Loucy (cell line): ENCODE data around the gene DISP1.

ENCODE experiments used
- CTCF ChIP-seq: fragments of 200-600 bp; sonication (generic); conservative IDR thresholded peaks from 2 replicates; pipeline ENCODE4 v1.5.1; 2014; ENCODE audit warnings: mild to moderate bottlenecking, antibody characterized with exemption, low read length
- EZH2phosphoT487 ChIP-seq: fragments of 200-600 bp; IDR thresholded peaks from 2 replicates; pipeline ENCODE4 v1.6.1; 2018; ENCODE audit warnings: antibody characterized with exemption, mild to moderate bottlenecking, moderate library complexity, borderline replicate concordance

- TF ChIP-seq CTCF: no peak
- no peak for TF ChIP-seq EZH2phosphoT487
Observed at GRCh38 chr1:222777463-222777862, 37.4 kb upstream of the DISP1 start.
